Colonic mucosa (tissue), 4 donors: ENCODE measurements around the gene PFKFB2. TPM values are rescaled to one million over a fixed set of nuclear protein-coding genes. Genes with fewer than 3 reads are reported as not detected.
A peak's percentile ranks its signal among the peaks of the same experiment; 100 is the strongest.

ENCODE experiments used
- DNase-seq: peaks from one replicate; pipeline ENCODE4 v3.0.0-alpha.2; 2020
- H3K27ac ChIP-seq: fragments of 200-600 bp; one replicate; pipeline ENCODE4 v1.8.0; 2021
- H3K27me3 ChIP-seq: fragments of 200-600 bp; one replicate; pipeline ENCODE4 v1.8.0; 2021
- H3K36me3 ChIP-seq: fragments of 200-600 bp; one replicate; pipeline ENCODE4 v1.8.0; 2021
- H3K4me1 ChIP-seq: fragments of 200-600 bp; one replicate; pipeline ENCODE4 v1.8.0; 2021; ENCODE audit warnings: mild to moderate bottlenecking
- H3K4me3 ChIP-seq: fragments of 200-600 bp; one replicate; pipeline ENCODE4 v1.8.0; 2021
- H3K9ac ChIP-seq, 2 donors: one replicate each; pipeline ENCODE4 v1.7.0; 2013; ENCODE audit warnings: control low read depth in 2 of 2, low read depth in 2 of 2, low read length in 2 of 2
- H3K9me3 ChIP-seq: fragments of 200-600 bp; one replicate; pipeline ENCODE4 v1.8.0; 2021
- CTCF ChIP-seq: fragments of 200-600 bp; IDR thresholded peaks from one replicate; pipeline ENCODE4 v1.8.0; 2022; ENCODE audit warnings: antibody characterized with exemption, mild to moderate bottlenecking
- intact Hi-C: fragments of 100-400 bp; cut with DNase I; formaldehyde crosslinking; loops from one replicate; pipeline ENCODE4 v1.14.1; 2022
- total RNA-seq, 2 donors: library from RNA; stranded (reverse); fragmentation: NEBNext Ultra II Directional in 1 of 2; extraction: Animal tissue kit (Norgen Biotek cat#: 25700) in 1 of 2; gene quantifications; one replicate each; pipeline ENCODE4 v1.2.1, GENCODE V29; 2021
- donor health status: healthy.
- donor health status: DM: no; HTN: no; CAD: no.
- donor health status: DM: no; HTN: no; CAD: no.

PFKFB2 gene
- total RNA-seq, 2 donors from 2014 or later = 52.1 to 88.5 TPM

- Histone ChIP-seq H3K9me3 (no peaks in the 10 kb centered on the region), H3K27me3 (no peaks in the 10 kb centered on the region), H3K4me1 (no peaks in the 10 kb centered on the region), H3K27ac (no peak overlapping the region), H3K9ac (peak overlapping the region in 1 of 2 donors; percentile 13), H3K36me3 (no peaks in the 10 kb centered on the region), H3K4me3 (no peak overlapping the region)
- DNase-seq = peak; percentile 72
- intact Hi-C loops = no loop called here
- TF ChIP-seq CTCF = no peak
Observed at GRCh38 chr1:207020065-207020708, 32.9 kb upstream of the PFKFB2 start.

DNA sequence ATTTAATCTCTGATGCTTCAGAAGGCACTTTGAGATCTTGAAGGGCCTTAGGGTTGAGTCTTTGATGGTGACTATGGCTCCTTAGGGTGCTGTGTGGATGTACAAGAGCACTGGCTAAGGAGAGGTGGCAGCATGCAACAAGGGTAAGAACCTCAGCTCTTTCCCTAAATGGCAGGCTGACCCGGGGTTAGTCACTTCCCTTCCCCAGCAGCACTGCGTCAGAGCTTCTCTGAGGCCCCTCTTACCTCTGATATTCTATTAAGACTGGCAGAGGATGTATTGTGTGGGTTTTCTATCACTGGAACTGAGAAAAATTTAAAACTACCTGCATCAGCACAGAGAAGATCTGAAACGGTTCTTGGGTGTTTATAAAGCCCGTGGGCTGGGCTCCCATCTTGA lies 32.4 kb upstream of the PFKFB2 start:
- H3K27ac ChIP-seq = no peak overlapping the region
- peak overlapping the region in 1 of 2 donors; percentile 13 for H3K9ac ChIP-seq
- no peak for DNase-seq
- H3K36me3 ChIP-seq = no peaks in the 10 kb centered on the region
- H3K4me1 ChIP-seq = no peaks in the 10 kb centered on the region
- no peak for TF ChIP-seq CTCF
- intact Hi-C loops = no loop called here
- H3K4me3 ChIP-seq = no peak overlapping the region
- no peaks in the 10 kb centered on the region for H3K27me3 ChIP-seq
- H3K9me3 ChIP-seq = no peaks in the 10 kb centered on the region

DNA sequence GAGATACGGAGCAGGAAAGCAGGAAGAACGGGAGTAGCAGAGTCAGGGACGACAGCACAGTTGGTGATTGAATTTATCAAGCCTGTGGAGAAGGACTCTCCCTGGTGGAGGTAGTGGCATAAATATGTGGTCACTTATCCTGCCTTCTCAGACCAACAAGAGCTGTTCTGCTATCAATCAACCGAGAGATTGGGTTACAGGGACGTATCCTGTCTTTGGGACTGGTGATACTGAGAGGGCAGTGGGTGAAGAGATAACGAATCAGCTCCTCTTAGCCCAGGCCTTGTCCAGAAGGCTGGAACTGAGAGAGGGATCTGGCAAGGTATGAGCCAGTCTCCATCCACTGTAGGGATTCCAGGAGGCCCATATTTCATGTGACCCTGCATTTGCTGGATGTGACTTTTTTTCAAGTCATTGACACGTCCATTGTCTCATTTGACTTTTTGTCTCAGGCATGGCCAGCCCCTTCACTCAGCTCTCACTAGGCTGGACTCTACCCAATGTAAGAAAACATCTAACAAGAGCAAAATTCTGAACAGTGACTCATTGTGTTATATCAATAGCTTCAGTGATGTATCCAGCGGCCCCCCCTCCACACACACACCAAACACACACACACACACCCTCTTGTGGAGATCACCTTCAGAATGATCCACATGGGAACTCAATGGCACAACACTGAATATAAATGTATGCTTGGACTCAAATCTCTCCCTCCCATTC lies 31.8 kb upstream of the PFKFB2 start:
- DNase-seq = no peak
- H3K9me3 ChIP-seq = no peaks in the 10 kb centered on the region
- no peak for TF ChIP-seq CTCF
- H3K4me3 ChIP-seq = no peak overlapping the region
- H3K9ac ChIP-seq = peak overlapping the region in 1 of 2 donors; percentile 13
- H3K27me3 ChIP-seq = no peaks in the 10 kb centered on the region
- intact Hi-C loops = no loop called here
- no peak overlapping the region for H3K27ac ChIP-seq
- H3K36me3 ChIP-seq = no peaks in the 10 kb centered on the region
- H3K4me1 ChIP-seq = no peaks in the 10 kb centered on the region

- no peak overlapping the region for H3K9ac ChIP-seq
- H3K27me3 ChIP-seq = no peaks in the 10 kb centered on the region
- H3K36me3 ChIP-seq = no peaks in the 10 kb centered on the region
- intact Hi-C loops = no loop called here
- no peak for TF ChIP-seq CTCF
- H3K4me1 ChIP-seq = no peaks in the 10 kb centered on the region
- no peak overlapping the region for H3K4me3 ChIP-seq
- no peaks in the 10 kb centered on the region for H3K9me3 ChIP-seq
- DNase-seq = peak; percentile 43
- H3K27ac ChIP-seq = no peak overlapping the region
Observed at GRCh38 chr1:207021876-207022596, 31.0 kb upstream of the PFKFB2 start.

- Histone ChIP-seq H3K36me3 (no peaks in the 10 kb centered on the region), H3K27ac (no peak overlapping the region), H3K9me3 (no peaks in the 10 kb centered on the region), H3K4me3 (no peak overlapping the region), H3K27me3 (no peaks in the 10 kb centered on the region), H3K4me1 (no peaks in the 10 kb centered on the region), H3K9ac (no peak overlapping the region)
- DNase-seq = no peak
- intact Hi-C loops = no loop called here
- no peak for TF ChIP-seq CTCF
Observed at GRCh38 chr1:207022996-207023679, 29.9 kb upstream of the PFKFB2 start.
